ENCODE measurements around the gene PGS1. TPM values are rescaled to one million over a fixed set of nuclear protein-coding genes. Genes with fewer than 3 reads are reported as not detected.

PGS1 gene
- total RNA-seq, 2 experiments from 2014 or later, result 69.0 to 73.1 TPM

DNA sequence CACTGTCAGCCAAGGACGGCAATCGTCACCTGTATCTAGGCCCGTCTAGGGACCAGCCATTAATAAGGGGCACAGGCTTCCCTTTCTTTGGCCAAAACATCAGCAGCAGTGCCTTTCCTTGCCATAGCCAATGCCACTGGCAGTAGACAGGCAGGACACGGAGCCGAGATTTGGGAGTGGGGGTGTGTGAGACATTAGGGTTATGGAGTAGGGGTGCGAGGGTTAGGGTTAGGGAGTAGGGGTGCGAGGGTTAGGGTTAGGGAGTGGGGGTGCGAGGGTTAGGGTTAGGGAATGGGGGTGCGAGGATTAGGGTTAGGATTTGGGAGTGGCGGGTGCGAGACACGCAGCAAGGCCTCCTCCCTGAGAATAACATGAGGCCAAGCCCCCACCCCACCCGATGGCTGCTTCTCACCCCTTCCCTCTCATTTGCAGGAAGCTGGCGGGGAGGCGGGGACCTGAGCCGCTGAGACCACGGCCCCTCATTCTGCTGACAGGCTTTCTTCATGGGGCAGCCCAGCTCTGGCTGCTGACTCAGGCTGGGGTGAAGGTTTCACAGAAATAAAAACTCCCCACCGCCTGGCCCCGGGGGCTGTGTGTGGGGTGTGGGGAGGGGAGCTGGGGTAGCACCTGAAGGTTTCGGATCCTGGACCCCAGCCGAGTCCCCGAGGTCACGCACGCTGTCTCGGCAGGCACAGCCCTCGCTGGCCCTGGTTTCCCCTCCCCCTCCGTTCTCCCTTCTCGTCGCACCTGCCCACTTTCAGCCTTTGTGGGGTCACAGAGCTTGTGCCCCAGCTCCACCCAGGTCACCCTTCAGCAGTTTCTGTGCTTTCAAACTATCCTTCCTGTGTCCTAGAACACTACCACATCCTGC, 93.8 kb downstream of the PGS1 start:
- no peak overlapping the region for H3K4me3 Mint-ChIP-seq
- no peaks in the 10 kb centered on the region for H3K9me3 Mint-ChIP-seq
- CTCF ChIA-PET, result interaction anchor here (0.6 kb wide), 1 partner anchor 372 kb away, joined by 3 read pairs; no protein-coding TSS in a partner anchor
- intact Hi-C loops (cut with micrococcal nuclease), result no loop called here
- no peak overlapping the region for H3K27ac Mint-ChIP-seq
- no peaks in the 10 kb centered on the region for H3K36me3 Mint-ChIP-seq (ENCODE audit: low read depth)
- no peaks in the 10 kb centered on the region for H3K27me3 Mint-ChIP-seq (ENCODE audit: low read depth)
- DNase-seq, result no peak
- no peaks in the 10 kb centered on the region for H3K4me1 Mint-ChIP-seq (ENCODE audit: low read depth)

DNA sequence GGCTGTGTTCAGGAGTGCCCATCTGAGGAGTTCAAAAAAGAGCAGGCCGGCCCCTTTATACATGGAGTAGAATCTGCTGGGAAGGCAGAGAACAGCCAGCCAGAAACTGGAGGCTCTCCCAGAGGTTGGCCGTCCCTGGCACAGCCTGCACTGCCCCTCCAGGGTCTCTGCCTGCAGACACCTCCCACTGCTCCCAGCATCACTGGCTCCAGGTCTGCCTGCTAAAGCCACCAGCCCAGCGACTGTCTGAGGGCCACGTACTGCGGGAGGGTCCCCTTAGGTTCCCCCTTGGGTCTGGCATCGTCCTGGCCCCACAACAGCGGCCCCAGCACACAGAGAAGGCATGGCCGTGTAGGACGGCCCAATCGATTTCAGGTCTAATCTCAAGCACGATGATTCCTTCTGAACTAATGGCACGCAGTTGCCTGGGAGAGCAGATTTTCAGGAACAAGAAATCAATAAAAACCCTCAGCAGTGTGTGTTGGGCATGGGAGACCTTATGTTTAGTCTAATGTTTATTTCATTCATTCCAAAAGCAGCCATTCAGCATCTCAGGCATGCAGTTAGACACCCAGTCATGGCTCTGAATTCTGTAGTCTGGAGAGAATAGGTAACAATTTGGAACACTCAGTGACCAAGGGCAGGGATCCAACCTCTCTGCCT, 95.6 kb downstream of the PGS1 start:
- CTCF ChIA-PET, result no interaction called here
- Mint-ChIP-seq H3K27ac (no peak overlapping the region), H3K36me3 (ENCODE audit: low read depth) (no peaks in the 10 kb centered on the region), H3K27me3 (ENCODE audit: low read depth) (no peaks in the 10 kb centered on the region), H3K4me1 (ENCODE audit: low read depth) (no peaks in the 10 kb centered on the region), H3K9me3 (no peaks in the 10 kb centered on the region), H3K4me3 (no peak overlapping the region)
- DNase-seq, result no peak
- intact Hi-C loops (cut with micrococcal nuclease), result no loop called here

Other genes starting within 250 kb of the PGS1 start
- gene TMC6, start 249.9 kb upstream of the PGS1 start, total RNA-seq, result 10 to 100 TPM; 79.0 to 85.6 TPM
- 100 to 1,000 TPM; 105 to 110 TPM for gene TMC8, start 247.9 kb upstream of the PGS1 start, total RNA-seq
- gene C17orf99, start 232.3 kb upstream of the PGS1 start, total RNA-seq, result not detected
- 100 to 1,000 TPM in 1 of 2 experiments, 10 to 100 TPM in 1; 96.3 to 103 TPM for gene SYNGR2, start 210.1 kb upstream of the PGS1 start, total RNA-seq
- 100 to 1,000 TPM; 165 to 173 TPM for gene TK1, start 191.6 kb upstream of the PGS1 start, total RNA-seq
- 10 to 100 TPM; 13.6 to 13.7 TPM for gene AFMID, start 191.3 kb upstream of the PGS1 start, total RNA-seq
- gene BIRC5, start 164.4 kb upstream of the PGS1 start, total RNA-seq, result 100 to 1,000 TPM; 117 to 118 TPM
- gene TMEM235, start 147.0 kb upstream of the PGS1 start, total RNA-seq, result not detected
- gene SOCS3, start 18.6 kb upstream of the PGS1 start, total RNA-seq, result 100 to 1,000 TPM; 281 to 290 TPM
- gene DNAH17, start 198.7 kb downstream of the PGS1 start, total RNA-seq, result under 1 TPM; 0.19 to 0.42 TPM

All from activated naive CD4-positive, alpha-beta T cell treated with anti-CD3 and anti-CD28 coated beads for 36 hours (primary cell).